HepG2 (cell line): ENCODE results near the gene ZNF747. TPM values are rescaled to one million over a fixed set of nuclear protein-coding genes. Genes with fewer than 3 reads are reported as not detected.

Source experiments
- AKNA ChIP-seq: sonication (generic); formaldehyde crosslinking; IDR thresholded peaks from 2 replicates; pipeline ENCODE4 v1.4.0; 2020; ENCODE audit warnings: missing genetic modification reagents, borderline replicate concordance
- ATRX ChIP-seq: sonication (generic); formaldehyde crosslinking; IDR thresholded peaks from 2 replicates; pipeline ENCODE4 v1.4.0; 2020; ENCODE audit warnings: missing genetic modification reagents, borderline replicate concordance
- CBX5 ChIP-seq: sonication (generic); formaldehyde crosslinking; IDR thresholded peaks from 2 replicates; pipeline ENCODE4 v1.4.0; 2020; ENCODE audit warnings: missing genetic modification reagents, borderline replicate concordance
- E2F5 ChIP-seq: sonication (generic); formaldehyde crosslinking; conservative IDR thresholded peaks from 2 replicates; pipeline ENCODE4 v1.4.0; 2020; ENCODE audit warnings: missing genetic modification reagents
- FOXJ3 ChIP-seq: sonication (generic); formaldehyde crosslinking; IDR thresholded peaks from 2 replicates; pipeline ENCODE4 v1.4.0; 2020; ENCODE audit warnings: missing genetic modification reagents, mild to moderate bottlenecking, borderline replicate concordance
- MEIS2 ChIP-seq: sonication (generic); formaldehyde crosslinking; IDR thresholded peaks from 2 replicates; pipeline ENCODE4 v1.9.0; 2021; ENCODE audit warnings: mild to moderate bottlenecking, missing genetic modification reagents
- NFE2L1 ChIP-seq: sonication (generic); formaldehyde crosslinking; IDR thresholded peaks from 2 replicates; pipeline ENCODE4 v1.4.0; 2020; ENCODE audit warnings: missing genetic modification reagents, mild to moderate bottlenecking, borderline replicate concordance
- PAXIP1 ChIP-seq: sonication (generic); formaldehyde crosslinking; conservative IDR thresholded peaks from 2 replicates; pipeline ENCODE4 v1.4.0; 2020; ENCODE audit warnings: mild to moderate bottlenecking, missing genetic modification reagents, moderate library complexity
- PITX1 ChIP-seq: sonication (generic); formaldehyde crosslinking; IDR thresholded peaks from 2 replicates; pipeline ENCODE4 v1.5.1; 2020; ENCODE audit warnings: mild to moderate bottlenecking, missing genetic modification reagents
- POLR2A ChIP-seq, 2 experiments: IDR thresholded peaks; 2 replicates each; pipeline ENCODE4 v1.6.1; 2011; ENCODE audit warnings: low read depth in 2 of 2, low read length in 2 of 2, mild to moderate bottlenecking in 1 of 2, moderate library complexity in 1 of 2; ENCODE audit not compliant: insufficient read depth in 1 of 2
- SNAPC2 ChIP-seq: sonication (generic); formaldehyde crosslinking; IDR thresholded peaks from 2 replicates; pipeline ENCODE4 v1.8.1; 2022; ENCODE audit warnings: mild to moderate bottlenecking, missing genetic modification reagents
- SP5 ChIP-seq: IDR thresholded peaks from 2 replicates; pipeline ENCODE4 v1.6.1; 2016; ENCODE audit warnings: low read depth, borderline replicate concordance
- TP53 ChIP-seq: sonication (generic); formaldehyde crosslinking; conservative IDR thresholded peaks from 2 replicates; pipeline ENCODE4 v1.4.0; 2020; ENCODE audit warnings: missing genetic modification reagents
- ZFP36L1 ChIP-seq: sonication (generic); formaldehyde crosslinking; IDR thresholded peaks from 2 replicates; pipeline ENCODE4 v1.8.0; 2022; ENCODE audit warnings: mild to moderate bottlenecking, missing genetic modification reagents, moderate library complexity
- ZNF382 ChIP-seq: sonication (generic); formaldehyde crosslinking; IDR thresholded peaks from 2 replicates; pipeline ENCODE4 v1.5.0; 2020; ENCODE audit warnings: missing genetic modification reagents, mild to moderate bottlenecking, borderline replicate concordance
- ZNF549 ChIP-seq: sonication (generic); formaldehyde crosslinking; IDR thresholded peaks from 2 replicates; pipeline ENCODE4 v1.5.0; 2020; ENCODE audit warnings: missing genetic modification reagents
- ZNF572 ChIP-seq: sonication (generic); formaldehyde crosslinking; IDR thresholded peaks from 2 replicates; pipeline ENCODE4 v1.5.1; 2020; ENCODE audit warnings: mild to moderate bottlenecking, missing genetic modification reagents
- ZNF776 ChIP-seq: sonication (generic); formaldehyde crosslinking; IDR thresholded peaks from 2 replicates; pipeline ENCODE4 v1.4.0; 2020; ENCODE audit warnings: mild to moderate bottlenecking, missing genetic modification reagents
- polyA plus RNA-seq, 8 experiments: library from polyadenylated mRNA; depleted of rRNA in 3 of 8; stranded (reverse) in 7 of 8; unstranded in 1 of 8; fragments of >200 nt; fragmentation: Illumina TruSeq in 4 of 8; extraction: Trizol in 4 of 8; gene quantifications; 2 replicates each; pipeline versions ENCODE4 v1.2.1 to v1.2.3, GENCODE V29; 2011 to 2016; ENCODE audit warnings: low read depth in 4 of 8, missing spikeins in 1 of 8, mixed read lengths in 1 of 8; ENCODE audit not compliant: insufficient read depth in 1 of 8
- total RNA-seq, 5 experiments: library from RNA; depleted of rRNA; stranded (reverse); fragments of >200 nt; fragmentation: Illumina TruSeq; extraction: Trizol; gene quantifications; 2 replicates each; pipeline ENCODE4 v1.2.3, GENCODE V29; 2016; ENCODE audit warnings: low read depth in 1 of 5
- TF ChIP-seq, protein P1 (sequence below): conservative IDR thresholded peaks from 2 replicates; pipeline ENCODE4 v1.6.1; 2018; ENCODE audit warnings: missing genetic modification reagents

The ZNF747 gene
- total and polyA plus RNA-seq, 2 of the 13 experiments (the other 11 are each of a cell fraction or from before 2014, with no cell fraction given), result 7.2 to 10.2 TPM

DNA sequence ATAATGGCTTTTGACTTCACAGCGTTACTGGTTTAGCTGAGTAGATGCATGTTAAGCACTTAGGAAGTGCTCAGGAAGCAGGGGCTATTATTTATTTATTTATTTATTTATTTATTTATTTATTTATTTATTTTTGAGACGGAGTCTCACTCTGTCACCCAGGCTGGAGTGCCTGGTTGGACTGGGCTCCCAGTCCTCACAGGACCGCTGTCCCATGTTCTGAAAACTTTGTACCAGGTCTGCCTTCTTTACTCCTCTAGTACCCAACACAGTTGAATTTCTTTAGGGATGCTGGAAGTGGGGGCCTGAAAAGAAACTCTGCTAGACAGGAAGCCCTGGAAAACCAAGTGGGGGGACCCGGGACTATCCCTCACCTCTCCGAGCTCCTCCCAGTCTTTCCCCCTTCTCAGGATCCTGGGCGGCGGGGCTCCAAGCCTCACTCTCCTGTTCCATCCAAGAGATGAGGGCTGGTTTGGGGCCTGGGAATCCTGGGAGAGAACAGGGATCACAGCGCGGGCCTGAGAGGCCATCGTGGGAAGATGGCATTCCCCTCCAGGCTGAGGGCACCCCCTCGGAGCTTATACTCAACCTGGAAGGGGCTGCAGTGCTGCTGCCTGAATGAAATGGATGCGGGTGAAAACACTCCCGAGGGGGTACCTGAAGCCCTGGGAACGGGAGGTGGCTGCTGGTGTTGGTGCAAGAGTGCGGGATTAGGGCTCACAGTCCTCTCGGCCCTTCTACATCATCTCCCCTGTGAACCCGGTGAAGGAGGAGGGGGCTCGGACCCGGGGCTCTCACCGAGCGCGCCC lies 36.2 kb upstream of the ZNF747 start (continued):
- TF ChIP-seq AKNA (CRISPR knock-in tag) (0 out of 2 replicates have a peak, but pooled peaks have one; percentile 21), ZNF382 (CRISPR knock-in tag) (no peak), TP53 (no peak), PAXIP1 (CRISPR knock-in tag) (0 out of 2 replicates have a peak, but pooled peaks have one; percentile 3), E2F5 (no peak), ZNF776 (CRISPR knock-in tag) (no peak), ZNF572 (CRISPR knock-in tag) (peak; percentile 36; the same call in 1 of the 2 replicates), ZNF549 (CRISPR knock-in tag) (no peak), ATRX (CRISPR knock-in tag) (no peak), CBX5 (CRISPR knock-in tag) (no peak), SP5 (CRISPR knock-in tag) (0 out of 2 replicates have a peak, but pooled peaks have one; percentile 3), NFE2L1 (no peak), MEIS2 (CRISPR knock-in tag) (peak; percentile 10; the same call in 1 of the 2 replicates), SNAPC2 (CRISPR knock-in tag) (no peak), PITX1 (CRISPR knock-in tag) (peak; percentile 70; the same call in 1 of the 2 replicates), FOXJ3 (no peak), POLR2A (IDR thresholded peaks at IDR 0.05; ENCODE audit: insufficient read depth in 1 of 2, low read depth in 2 of 2, low read length in 2 of 2) (peak in 1 of 2 experiments; percentile 39; a peak in 1 of 4 replicates), ZFP36L1 (CRISPR knock-in tag) (peak; percentile 6; the same call in 1 of the 2 replicates)
- TF ChIP-seq, protein P1, sequence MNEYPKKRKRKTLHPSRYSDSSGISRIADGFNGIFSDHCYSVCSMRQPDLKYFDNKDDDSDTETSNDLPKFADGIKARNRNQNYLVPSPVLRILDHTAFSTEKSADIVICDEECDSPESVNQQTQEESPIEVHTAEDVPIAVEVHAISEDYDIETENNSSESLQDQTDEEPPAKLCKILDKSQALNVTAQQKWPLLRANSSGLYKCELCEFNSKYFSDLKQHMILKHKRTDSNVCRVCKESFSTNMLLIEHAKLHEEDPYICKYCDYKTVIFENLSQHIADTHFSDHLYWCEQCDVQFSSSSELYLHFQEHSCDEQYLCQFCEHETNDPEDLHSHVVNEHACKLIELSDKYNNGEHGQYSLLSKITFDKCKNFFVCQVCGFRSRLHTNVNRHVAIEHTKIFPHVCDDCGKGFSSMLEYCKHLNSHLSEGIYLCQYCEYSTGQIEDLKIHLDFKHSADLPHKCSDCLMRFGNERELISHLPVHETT, result no peak; the same call in 1 of the 2 replicates
